Natural killer cell (primary cell): ENCODE data around the gene SUSD3. TPM values are rescaled to one million over a fixed set of nuclear protein-coding genes. Genes with fewer than 3 reads are reported as not detected.

ENCODE experiments used
- ATAC-seq, 3 donors: fragments of 150-1000 bp in 2 of 3; fragments of 200-7000 bp in 1 of 3; cut with Tn5 transposase; 1 replicate in 1 of 3; 2 replicates in 2 of 3; pipeline ENCODE4 v1.10.0; 2021; ENCODE audit warnings: mild to moderate bottlenecking in 2 of 3, moderate library complexity in 2 of 3
- DNase-seq, 2 donors: peaks; one replicate each; pipeline versions ENCODE4 v3.0.0 to v3.0.0-alpha.2; 2013 to 2021; ENCODE audit warnings: mixed read lengths in 1 of 2
- H3K27ac ChIP-seq: one replicate; pipeline ENCODE4 v1.5.1; 2013; ENCODE audit warnings: mild to moderate bottlenecking, low read length
- H3K27me3 ChIP-seq: one replicate; pipeline ENCODE4 v1.6.1; 2013; ENCODE audit warnings: low read length; ENCODE audit not compliant: control insufficient read depth, insufficient read depth
- H3K36me3 ChIP-seq: one replicate; pipeline ENCODE4 v1.6.1; 2013; ENCODE audit warnings: low read length; ENCODE audit not compliant: control insufficient read depth, insufficient read depth
- H3K4me1 ChIP-seq: one replicate; pipeline ENCODE4 v1.6.1; 2013; ENCODE audit warnings: low read length; ENCODE audit not compliant: control insufficient read depth, insufficient read depth
- H3K4me3 ChIP-seq: one replicate; pipeline ENCODE4 v1.5.1; 2013; ENCODE audit warnings: low read length
- H3K9me3 ChIP-seq: one replicate; pipeline ENCODE4 v1.6.1; 2013; ENCODE audit warnings: low read length; ENCODE audit not compliant: control insufficient read depth, insufficient read depth
- H3K27ac Mint-ChIP-seq, 2 donors: one replicate each; pipeline ENCODE4 v1.8.0; 2022; ENCODE audit warnings: mild to moderate bottlenecking in 2 of 2, mixed read lengths in 2 of 2, moderate library complexity in 1 of 2
- H3K27me3 Mint-ChIP-seq, 2 donors: one replicate each; pipeline ENCODE4 v1.8.0; 2022; ENCODE audit warnings: low read depth in 2 of 2, mixed read lengths in 2 of 2
- H3K36me3 Mint-ChIP-seq: one replicate; pipeline ENCODE4 v1.8.0; 2022; ENCODE audit warnings: mixed read lengths
- H3K4me1 Mint-ChIP-seq, 2 donors: one replicate each; pipeline ENCODE4 v1.8.0; 2022; ENCODE audit warnings: mixed read lengths in 2 of 2
- H3K4me3 Mint-ChIP-seq: one replicate; pipeline ENCODE4 v1.8.0; 2022; ENCODE audit warnings: mild to moderate bottlenecking, moderate library complexity, mixed read lengths
- H3K9me3 Mint-ChIP-seq, 2 donors: one replicate each; pipeline ENCODE4 v1.8.0; 2022; ENCODE audit warnings: mixed read lengths in 2 of 2
- CTCF ChIP-seq: fragments of 200-600 bp; IDR thresholded peaks from one replicate; pipeline ENCODE4 v1.8.0; 2022; ENCODE audit warnings: antibody characterized with exemption
- WGBS: methylation state at CpG from one replicate; pipeline ENCODE4 v1.1.7; 2013; ENCODE audit warnings: missing lambda C conversion rate; ENCODE audit not compliant: insufficient coverage; 5-methylcytosine and 5-hydroxymethylcytosine counted together
- intact Hi-C: fragments of 100-400 bp; cut with micrococcal nuclease; formaldehyde crosslinking; loops from one replicate; pipeline ENCODE4 v1.14.2; 2022
- total RNA-seq, 4 donors: library from RNA; stranded (reverse); fragments of 120-200 nt in 1 of 4; gene quantifications; one replicate each; pipeline versions ENCODE4 v1.2.3 to v1.2.4, GENCODE V29; 2013 to 2022

SUSD3 gene
- total RNA-seq, 3 donors from 2014 or later (not counting 1 experiment from before 2014, with no cell fraction given), result 1.2 to 2.1 (median 1.8) TPM

- intact Hi-C loops, result no loop called here
- Histone ChIP-seq H3K27me3 (no peaks in the 10 kb centered on the region), H3K27ac (peak overlapping the region; percentile 51), H3K36me3 (peaks cover 1% of the 10 kb centered on the region), H3K4me1 (peaks cover 67% of the 10 kb centered on the region), H3K4me3 (no peak overlapping the region), H3K9me3 (no peaks in the 10 kb centered on the region)
- H3K4me1 Mint-ChIP-seq, result peaks cover 21 to 54% of the 10 kb centered on the region in 2 donors
- WGBS, result 95% methylated on average over 12 of the region's 12 CpGs
- no peaks in the 10 kb centered on the region for H3K36me3 Mint-ChIP-seq
- ATAC-seq (no peak), DNase-seq (peak in 1 of 2 donors; percentile 15)
- TF ChIP-seq CTCF, result no peak
- H3K27ac Mint-ChIP-seq, result peak overlapping the region; percentile 85 to 91
- H3K9me3 Mint-ChIP-seq, result no peaks in the 10 kb centered on the region
- H3K27me3 Mint-ChIP-seq, result no peaks in the 10 kb centered on the region
- H3K4me3 Mint-ChIP-seq, result peak overlapping the region; percentile 64
These were observed 60.6 kb downstream of the SUSD3 start for GRCh38 chr9:93118863-93119702.

- no peak overlapping the region for H3K4me3 ChIP-seq
- Mint-ChIP-seq H3K4me1 (peaks cover 21 to 52% of the 10 kb centered on the region in 2 donors), H3K27me3 (no peaks in the 10 kb centered on the region), H3K4me3 (peak overlapping the region; percentile 64), H3K9me3 (no peaks in the 10 kb centered on the region), H3K36me3 (no peaks in the 10 kb centered on the region), H3K27ac (peak overlapping the region; percentile 85 to 91)
- no peaks in the 10 kb centered on the region for H3K27me3 ChIP-seq
- peaks cover 66% of the 10 kb centered on the region for H3K4me1 ChIP-seq
- H3K27ac ChIP-seq, result peak overlapping the region; percentile 51
- H3K36me3 ChIP-seq, result no peaks in the 10 kb centered on the region
- H3K9me3 ChIP-seq, result no peaks in the 10 kb centered on the region
- ATAC-seq (peak in 1 of 3 donors; percentile 0), DNase-seq (no peak)
- TF ChIP-seq CTCF, result no peak
- 70% methylated on average over 5 of the region's 5 CpGs for WGBS
- intact Hi-C loops, result no loop called here
These were observed 61.1 kb downstream of the SUSD3 start for GRCh38 chr9:93119703-93119952.

- H3K9me3 Mint-ChIP-seq, result no peaks in the 10 kb centered on the region
- Histone ChIP-seq H3K27me3 (no peaks in the 10 kb centered on the region), H3K4me1 (peaks cover 66% of the 10 kb centered on the region), H3K9me3 (no peaks in the 10 kb centered on the region), H3K4me3 (no peak overlapping the region), H3K36me3 (peaks cover 2% of the 10 kb centered on the region), H3K27ac (peak overlapping the region; percentile 51)
- no peaks in the 10 kb centered on the region for H3K36me3 Mint-ChIP-seq
- H3K27me3 Mint-ChIP-seq, result no peaks in the 10 kb centered on the region
- no peak for TF ChIP-seq CTCF
- peak overlapping the region; percentile 64 for H3K4me3 Mint-ChIP-seq
- peak; percentile 75 to 90 (median 89) for ATAC-seq
- peak overlapping the region; percentile 85 to 91 for H3K27ac Mint-ChIP-seq
- intact Hi-C loops, result no loop called here
- peak; percentile 67 to 72 for DNase-seq
- WGBS, result 25% methylated on average over 23 of the region's 23 CpGs
- H3K4me1 Mint-ChIP-seq, result peaks cover 16 to 46% of the 10 kb centered on the region in 2 donors
These were observed 61.7 kb downstream of the SUSD3 start for GRCh38 chr9:93119953-93120845.
